ENCODE results near the gene MTR. TPM values are rescaled to one million over a fixed set of nuclear protein-coding genes. Genes with fewer than 3 reads are reported as not detected.

Gene MTR
- total RNA-seq, 1 donor from 2014 or later = 19.9 TPM

DNA sequence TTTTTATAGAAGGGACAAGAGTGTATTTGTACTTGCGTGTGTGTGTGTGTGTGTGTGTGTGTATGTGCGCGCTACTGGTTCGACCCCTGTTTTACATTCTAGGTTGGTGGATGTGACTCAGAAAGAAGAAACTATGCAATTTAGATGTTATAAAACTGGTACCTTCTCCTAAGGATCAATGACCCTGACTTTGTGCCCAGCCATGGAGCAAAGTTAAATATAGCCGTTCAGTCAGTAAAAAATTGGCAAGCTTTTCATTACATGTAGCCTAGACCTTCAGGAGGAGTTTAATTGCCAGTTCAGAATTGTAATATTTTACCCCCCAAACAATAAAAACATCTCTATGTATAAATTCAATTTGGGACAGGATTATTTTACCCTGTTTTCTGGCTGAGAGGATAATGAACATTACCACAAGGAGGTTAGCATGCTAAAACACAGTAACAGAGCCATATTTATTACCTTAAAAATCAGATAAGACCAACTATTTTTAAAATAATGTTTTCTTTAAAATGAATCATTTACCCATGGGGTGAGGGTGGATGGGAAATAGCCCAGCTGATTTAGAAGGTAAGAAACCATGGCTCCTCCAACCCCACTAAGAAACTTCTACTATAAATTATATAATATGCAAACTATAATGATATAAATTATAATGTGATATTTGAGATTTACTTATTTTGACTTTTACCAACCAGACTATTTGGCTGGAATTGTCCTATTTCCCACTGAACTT, 33.5 kb upstream of the MTR start:
- Histone ChIP-seq H3K4me3 (no peak overlapping the region), H3K27me3 (no peaks in the 10 kb centered on the region), H3K9me3 (no peaks in the 10 kb centered on the region), H3K27ac (no peak overlapping the region), H3K36me3 (no peaks in the 10 kb centered on the region), H3K4me1 (no peaks in the 10 kb centered on the region)
- DNase-seq (ENCODE audit: extremely low spot score in 2 of 2) = no peak
- TF ChIP-seq, protein P1, sequence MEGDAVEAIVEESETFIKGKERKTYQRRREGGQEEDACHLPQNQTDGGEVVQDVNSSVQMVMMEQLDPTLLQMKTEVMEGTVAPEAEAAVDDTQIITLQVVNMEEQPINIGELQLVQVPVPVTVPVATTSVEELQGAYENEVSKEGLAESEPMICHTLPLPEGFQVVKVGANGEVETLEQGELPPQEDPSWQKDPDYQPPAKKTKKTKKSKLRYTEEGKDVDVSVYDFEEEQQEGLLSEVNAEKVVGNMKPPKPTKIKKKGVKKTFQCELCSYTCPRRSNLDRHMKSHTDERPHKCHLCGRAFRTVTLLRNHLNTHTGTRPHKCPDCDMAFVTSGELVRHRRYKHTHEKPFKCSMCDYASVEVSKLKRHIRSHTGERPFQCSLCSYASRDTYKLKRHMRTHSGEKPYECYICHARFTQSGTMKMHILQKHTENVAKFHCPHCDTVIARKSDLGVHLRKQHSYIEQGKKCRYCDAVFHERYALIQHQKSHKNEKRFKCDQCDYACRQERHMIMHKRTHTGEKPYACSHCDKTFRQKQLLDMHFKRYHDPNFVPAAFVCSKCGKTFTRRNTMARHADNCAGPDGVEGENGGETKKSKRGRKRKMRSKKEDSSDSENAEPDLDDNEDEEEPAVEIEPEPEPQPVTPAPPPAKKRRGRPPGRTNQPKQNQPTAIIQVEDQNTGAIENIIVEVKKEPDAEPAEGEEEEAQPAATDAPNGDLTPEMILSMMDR (IDR thresholded peaks at IDR 0.05) = no peak
- TF ChIP-seq POLR2A (IDR thresholded peaks at IDR 0.05) = no peak
- TF ChIP-seq POLR2AphosphoS5 (IDR thresholded peaks at IDR 0.05; ENCODE audit: insufficient read depth in 1 of 2, low read depth in 1 of 2) = no peak
- intact Hi-C loops (cut with DNase I) = no loop called here

DNA sequence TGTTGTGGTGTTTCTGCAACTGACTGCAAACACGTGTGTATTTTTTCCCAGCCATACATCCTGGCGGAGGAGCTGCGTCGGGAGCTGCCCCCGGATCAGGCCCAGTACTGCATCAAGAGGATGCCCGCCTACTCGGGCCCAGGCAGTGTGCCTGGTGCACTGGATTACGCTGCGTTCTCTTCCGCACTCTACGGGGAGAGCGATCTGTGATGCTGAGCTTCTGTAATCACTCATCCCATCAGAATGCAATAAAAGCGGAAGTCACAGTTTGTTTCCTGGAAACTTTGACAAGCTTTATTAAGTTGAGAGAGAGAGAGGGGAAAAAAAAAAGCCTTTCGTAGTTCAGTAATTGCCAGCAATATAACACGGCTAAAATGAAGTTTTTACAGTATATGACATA, 32.7 kb upstream of the MTR start:
- H3K27ac ChIP-seq = no peak overlapping the region
- no peak for DNase-seq (ENCODE audit: extremely low spot score in 2 of 2)
- TF ChIP-seq POLR2AphosphoS5 (IDR thresholded peaks at IDR 0.05; ENCODE audit: insufficient read depth in 1 of 2, low read depth in 1 of 2) = no peak
- no peak for TF ChIP-seq POLR2A (IDR thresholded peaks at IDR 0.05)
- TF ChIP-seq, protein P1 (IDR thresholded peaks at IDR 0.05) = no peak
- no peaks in the 10 kb centered on the region for H3K27me3 ChIP-seq
- no peaks in the 10 kb centered on the region for H3K36me3 ChIP-seq
- no peak overlapping the region for H3K4me3 ChIP-seq
- intact Hi-C loops (cut with DNase I) = no loop called here
- no peaks in the 10 kb centered on the region for H3K9me3 ChIP-seq
- no peaks in the 10 kb centered on the region for H3K4me1 ChIP-seq

- Histone ChIP-seq H3K36me3 (no peaks in the 10 kb centered on the region), H3K9me3 (no peaks in the 10 kb centered on the region), H3K27me3 (no peaks in the 10 kb centered on the region), H3K4me1 (no peaks in the 10 kb centered on the region), H3K27ac (no peak overlapping the region), H3K4me3 (no peak overlapping the region)
- TF ChIP-seq, protein P1 (IDR thresholded peaks at IDR 0.05) = no peak
- TF ChIP-seq POLR2A (IDR thresholded peaks at IDR 0.05) (no peak), POLR2AphosphoS5 (IDR thresholded peaks at IDR 0.05; ENCODE audit: insufficient read depth in 1 of 2, low read depth in 1 of 2) (no peak)
- intact Hi-C loops (cut with DNase I) = no loop called here
- no peak for DNase-seq (ENCODE audit: extremely low spot score in 2 of 2)
Observed at GRCh38 chr1:236765831-236766230, 29.3 kb upstream of the MTR start.

GRCh38 chr1:236766506-236766905, 28.6 kb upstream of the MTR start:
- no peak for DNase-seq (ENCODE audit: extremely low spot score in 2 of 2)
- no peak for TF ChIP-seq POLR2A (IDR thresholded peaks at IDR 0.05)
- TF ChIP-seq, protein P1 (IDR thresholded peaks at IDR 0.05) = no peak
- no peak for TF ChIP-seq POLR2AphosphoS5 (IDR thresholded peaks at IDR 0.05; ENCODE audit: insufficient read depth in 1 of 2, low read depth in 1 of 2)
- Histone ChIP-seq H3K9me3 (no peaks in the 10 kb centered on the region), H3K27ac (no peak overlapping the region), H3K36me3 (no peaks in the 10 kb centered on the region), H3K27me3 (no peaks in the 10 kb centered on the region), H3K4me3 (no peak overlapping the region), H3K4me1 (no peaks in the 10 kb centered on the region)
- intact Hi-C loops (cut with DNase I) = no loop called here

DNA sequence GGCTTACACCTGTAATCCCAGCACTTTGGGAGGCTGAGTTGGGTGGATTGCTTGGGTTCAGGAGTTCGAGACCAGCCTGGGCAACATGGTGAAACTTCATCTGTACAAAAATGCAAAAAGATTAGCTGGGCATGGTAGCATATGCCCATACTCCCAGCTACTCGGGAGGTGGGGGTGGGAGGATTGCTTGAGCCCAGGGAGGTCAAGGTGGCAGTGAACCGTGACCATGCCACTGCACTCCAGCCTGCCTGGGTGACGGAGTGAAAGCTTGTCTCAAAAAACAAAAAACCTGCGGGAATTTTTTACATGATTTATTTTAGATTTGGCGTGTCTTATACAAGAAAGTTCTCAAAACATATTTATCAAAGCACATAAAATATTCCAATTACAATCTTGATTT, 27.8 kb upstream of the MTR start:
- Histone ChIP-seq H3K27ac (no peak overlapping the region), H3K4me1 (no peaks in the 10 kb centered on the region), H3K27me3 (no peaks in the 10 kb centered on the region), H3K4me3 (no peak overlapping the region), H3K9me3 (no peaks in the 10 kb centered on the region), H3K36me3 (no peaks in the 10 kb centered on the region)
- DNase-seq (ENCODE audit: extremely low spot score in 2 of 2) = no peak
- TF ChIP-seq, protein P1 (IDR thresholded peaks at IDR 0.05) = no peak
- TF ChIP-seq POLR2A (IDR thresholded peaks at IDR 0.05) = no peak
- TF ChIP-seq POLR2AphosphoS5 (IDR thresholded peaks at IDR 0.05; ENCODE audit: insufficient read depth in 1 of 2, low read depth in 1 of 2) = no peak
- intact Hi-C loops (cut with DNase I) = no loop called here

All from vagina (tissue), 2 donors.